SKM-1 treated with dmso at 0.1 percent for 144 hours (cell line): Measurements from ENCODE around the gene PPP1R14B.
A peak's percentile ranks its signal among the peaks of the same experiment; 100 is the strongest.

Experiments used
- DNase-seq: peaks from one replicate; lab custom pipeline; 2025; ENCODE audit not compliant: unreplicated experiment; lab: John Stamatoyannopoulos, UW

Gene PPP1R14B

GRCh38 chr11:64232182-64232966, 14.4 kb downstream of the PPP1R14B start:
- no peak for DNase-seq

GRCh38 chr11:64231546-64231945, 15.2 kb downstream of the PPP1R14B start:
- DNase-seq, result no peak

- DNase-seq, result no peak
Measured at GRCh38 chr11:64230985-64231365, 15.8 kb downstream of the PPP1R14B start.

GRCh38 chr11:64230171-64230984, 16.4 kb downstream of the PPP1R14B start, which contains the start of gene DNAJC4:
TSS of gene DNAJC4 (plus strand) at chr11:64230548. CDS start at chr11:64230855, 307 bp downstream.
- no peak for DNase-seq

GRCh38 chr11:64229744-64230170, 17.0 kb downstream of the PPP1R14B start:
- no peak for DNase-seq

GRCh38 chr11:64229090-64229743, 17.5 kb downstream of the PPP1R14B start:
- no peak for DNase-seq

- DNase-seq, result no peak
Measured at GRCh38 chr11:64227405-64227956, 19.3 kb downstream of the PPP1R14B start.

- no peak for DNase-seq
Measured at GRCh38 chr11:64226507-64227051, 20.2 kb downstream of the PPP1R14B start.

GRCh38 chr11:64225608-64226506, 20.9 kb downstream of the PPP1R14B start, which contains the start of the genes NUDT22 and TRPT1:
TSS of gene NUDT22 (plus strand) at chr11:64226274. CDS start at chr11:64226653, 379 bp downstream.
TSS of gene TRPT1 (minus strand) at chr11:64226186. CDS start at chr11:64225860, 326 bp downstream.
- peak; percentile 59 for DNase-seq

- DNase-seq, result no peak
Measured at GRCh38 chr11:64224891-64225607, 21.7 kb downstream of the PPP1R14B start.

- no peak for DNase-seq
Measured at GRCh38 chr11:64224151-64224890, 22.4 kb downstream of the PPP1R14B start.

- no peak for DNase-seq
Measured at GRCh38 chr11:64223001-64223651, 23.6 kb downstream of the PPP1R14B start.

GRCh38 chr11:64222651-64223000, 24.1 kb downstream of the PPP1R14B start:
- no peak for DNase-seq

GRCh38 chr11:64220798-64221197, 25.9 kb downstream of the PPP1R14B start:
- DNase-seq, result no peak

GRCh38 chr11:64220271-64220670, 26.5 kb downstream of the PPP1R14B start:
- no peak for DNase-seq

GRCh38 chr11:64219755-64220154, 27.0 kb downstream of the PPP1R14B start:
- DNase-seq, result no peak

GRCh38 chr11:64219354-64219684, 27.4 kb downstream of the PPP1R14B start:
- no peak for DNase-seq
